GM21423 (cell line): Measurements from ENCODE around the gene FLCN.
A peak's percentile ranks its signal among the peaks of the same experiment; 100 is the strongest.
"Not testable (repeated sequence)": the region's sequence is repeated elsewhere in the genome, so short reads cannot be mapped to it uniquely, and the experiment has no call there.

Experiments
- ATAC-seq: cut with Tn5 transposase; IDR thresholded peaks from one replicate; pipeline ENCODE4 v1.9.1; 2021; ENCODE audit warnings: mild to moderate bottlenecking, moderate library complexity; ENCODE audit not compliant: unreplicated experiment

The FLCN gene, protein sequence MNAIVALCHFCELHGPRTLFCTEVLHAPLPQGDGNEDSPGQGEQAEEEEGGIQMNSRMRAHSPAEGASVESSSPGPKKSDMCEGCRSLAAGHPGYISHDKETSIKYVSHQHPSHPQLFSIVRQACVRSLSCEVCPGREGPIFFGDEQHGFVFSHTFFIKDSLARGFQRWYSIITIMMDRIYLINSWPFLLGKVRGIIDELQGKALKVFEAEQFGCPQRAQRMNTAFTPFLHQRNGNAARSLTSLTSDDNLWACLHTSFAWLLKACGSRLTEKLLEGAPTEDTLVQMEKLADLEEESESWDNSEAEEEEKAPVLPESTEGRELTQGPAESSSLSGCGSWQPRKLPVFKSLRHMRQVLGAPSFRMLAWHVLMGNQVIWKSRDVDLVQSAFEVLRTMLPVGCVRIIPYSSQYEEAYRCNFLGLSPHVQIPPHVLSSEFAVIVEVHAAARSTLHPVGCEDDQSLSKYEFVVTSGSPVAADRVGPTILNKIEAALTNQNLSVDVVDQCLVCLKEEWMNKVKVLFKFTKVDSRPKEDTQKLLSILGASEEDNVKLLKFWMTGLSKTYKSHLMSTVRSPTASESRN

DNA sequence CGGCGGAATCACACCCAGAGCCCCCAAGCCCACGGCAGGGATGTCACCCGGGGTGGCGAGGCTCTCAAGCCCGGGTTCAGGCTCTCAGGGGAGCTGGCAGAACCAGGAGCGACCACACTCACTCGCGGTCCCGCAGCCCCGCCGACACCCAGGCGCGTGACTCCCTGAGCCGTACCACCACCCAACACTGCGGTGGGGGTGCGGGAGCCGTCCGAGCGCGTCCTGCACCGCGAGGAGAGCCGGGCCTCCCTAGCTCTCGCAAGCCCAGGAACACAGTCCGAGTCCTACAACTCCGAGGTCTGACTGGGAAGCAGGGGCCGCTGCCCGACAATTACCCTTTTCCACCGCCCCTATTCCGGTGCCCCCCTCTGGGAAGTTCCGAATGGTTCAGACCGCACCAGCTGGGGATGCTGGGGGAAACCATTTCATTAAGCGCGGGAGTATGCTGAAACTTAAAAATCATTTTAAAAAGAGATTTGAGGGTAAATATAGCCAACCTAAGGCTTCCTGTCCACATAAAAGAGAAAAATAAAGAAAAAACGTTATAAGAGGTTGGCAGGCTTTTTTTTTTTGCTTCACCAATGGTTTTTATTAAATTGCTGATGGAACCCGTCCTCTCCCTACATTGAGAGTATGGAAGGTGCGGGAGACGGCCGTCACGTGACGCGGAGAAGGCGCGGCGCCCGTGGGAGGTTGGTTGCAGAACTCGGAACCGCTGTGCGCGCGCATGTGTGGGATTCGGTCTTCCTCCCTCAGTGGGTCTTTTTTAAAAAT, at the start of gene FLCN:
Gene FLCN (minus strand): TSS at position 143 of the 774 bp plus-strand sequence. CDS start 9,031 bp downstream, outside the sequence.
- ATAC-seq, result peak; percentile 86

DNA sequence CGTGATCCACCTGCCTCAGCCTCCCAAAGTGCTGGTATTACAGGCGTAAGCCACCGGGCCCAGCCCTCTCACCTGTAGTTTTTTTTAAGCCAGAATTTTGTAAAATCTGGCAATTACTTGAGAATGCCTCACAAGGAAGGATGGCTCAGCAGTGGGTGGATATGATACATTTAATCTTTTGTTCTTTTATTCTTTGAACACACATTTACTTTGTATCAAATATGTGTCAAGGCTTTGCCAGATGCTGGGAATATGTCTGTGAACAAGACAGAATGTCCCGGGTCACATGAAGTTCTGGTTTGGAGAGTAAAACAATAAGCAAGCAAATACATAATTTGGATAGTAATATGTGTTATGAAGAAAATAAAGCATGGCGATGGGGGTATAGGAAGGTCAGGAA, 49.0 kb upstream of the FLCN start:
- no peak for ATAC-seq

GRCh38 chr17:17280613-17281549, 43.9 kb upstream of the FLCN start, which contains the start of gene COPS3:
Gene COPS3 (minus strand): TSS chr17:17281246. CDS start chr17:17281186, 60 bp downstream.
- ATAC-seq, result peak; percentile 86

DNA sequence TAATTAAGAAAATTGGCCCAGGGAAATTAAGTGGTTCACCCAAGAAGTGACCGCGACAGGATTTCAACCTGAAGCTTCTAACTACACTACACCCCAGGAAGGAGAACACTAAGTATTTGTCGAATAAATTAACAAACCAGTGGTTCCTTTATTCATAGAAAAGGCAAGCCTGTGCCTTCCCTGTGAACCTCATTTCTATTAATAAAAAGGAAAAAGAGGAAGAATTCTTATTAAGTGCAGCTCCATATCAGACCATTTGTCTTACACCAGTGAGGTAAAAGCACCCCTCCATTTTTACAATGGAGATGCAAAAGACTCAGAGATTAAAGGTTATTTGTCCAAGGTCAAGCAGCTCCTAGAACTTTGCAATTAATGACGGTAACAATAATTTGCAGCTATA, 42.3 kb upstream of the FLCN start:
- ATAC-seq, result no peak

- ATAC-seq, result not testable (repeated sequence)
These were observed 40.5 kb upstream of the FLCN start for GRCh38 chr17:17277431-17277830.

DNA sequence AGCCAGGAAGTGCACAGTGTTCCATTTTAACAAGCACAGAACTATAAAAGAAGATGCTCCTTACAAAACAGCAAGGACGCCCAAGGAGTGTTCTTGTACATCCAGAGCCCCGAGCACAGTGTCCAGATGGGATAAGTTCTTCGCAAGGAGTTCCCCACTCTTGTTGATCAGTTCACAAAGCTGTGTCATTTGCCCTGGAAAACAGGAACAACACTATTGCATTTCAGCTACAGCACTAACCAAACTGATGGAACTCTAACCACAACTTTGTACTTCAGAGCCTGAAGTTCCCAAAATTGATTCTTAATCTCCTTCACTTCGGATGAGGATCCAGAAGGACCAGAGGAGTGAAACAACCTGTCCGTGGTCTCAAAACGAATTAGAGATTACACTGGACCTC, 39.0 kb upstream of the FLCN start:
- no peak for ATAC-seq

DNA sequence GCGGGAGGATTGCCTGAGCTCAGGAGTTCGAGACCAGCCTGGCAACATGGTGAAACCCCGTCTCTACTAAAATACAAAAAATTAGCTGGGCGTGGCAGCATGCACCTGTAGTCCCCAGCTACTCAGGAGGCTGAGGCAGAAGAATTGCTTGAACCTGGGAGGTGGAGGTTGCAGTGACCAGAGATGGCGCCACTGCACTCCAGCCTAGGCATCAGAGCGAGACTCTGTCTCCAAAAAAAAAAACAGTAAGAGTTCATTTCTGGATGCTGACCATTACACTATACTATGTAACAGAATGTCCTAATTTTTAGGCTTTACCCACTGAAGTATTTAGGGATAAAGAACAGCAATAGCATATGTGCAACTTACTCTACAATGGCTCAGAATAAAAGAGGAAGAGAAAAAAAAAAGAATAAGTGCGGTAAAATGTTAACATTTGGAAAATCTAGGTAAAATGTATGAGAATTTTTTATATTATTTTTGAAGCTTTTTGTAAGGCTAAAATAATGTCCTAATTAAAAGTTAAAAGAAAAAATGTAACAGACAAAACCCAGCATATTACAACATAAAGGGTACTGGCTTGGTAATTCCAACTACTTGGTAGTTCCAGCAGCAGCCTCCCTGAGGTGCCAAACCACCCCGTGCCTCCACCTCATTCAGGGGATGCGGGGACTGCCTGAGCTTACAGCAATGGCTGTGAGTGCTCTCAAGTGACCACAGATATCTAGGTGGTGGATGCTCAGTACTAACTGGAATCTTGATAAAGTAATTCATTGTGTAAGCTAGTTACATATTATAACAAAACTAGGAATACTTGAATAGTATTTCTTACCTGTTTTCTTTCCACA, 33.2 kb upstream of the FLCN start:
- ATAC-seq, result no peak

DNA sequence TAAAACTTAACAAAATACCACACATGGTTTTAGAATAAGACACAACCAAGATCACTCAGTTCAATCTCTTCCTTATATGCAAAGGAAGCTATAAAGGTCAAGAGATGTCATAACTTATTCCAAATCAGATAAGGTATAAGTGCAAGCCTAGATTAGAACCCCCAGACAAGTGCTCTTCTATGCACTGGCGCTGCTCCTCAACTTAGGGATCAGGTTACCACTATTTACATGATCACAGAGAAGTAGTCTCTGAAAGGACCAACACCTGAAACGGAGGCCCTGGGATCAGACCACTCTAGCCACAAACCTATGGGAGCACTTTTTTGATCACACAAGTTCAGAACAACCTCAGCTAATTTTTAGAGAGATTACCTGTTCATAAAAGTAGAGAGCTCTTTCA, 27.5 kb upstream of the FLCN start:
- no peak for ATAC-seq

- ATAC-seq, result no peak
These were observed 22.0 kb upstream of the FLCN start for GRCh38 chr17:17258998-17259397.

- no peak for ATAC-seq
These were observed 21.0 kb upstream of the FLCN start for GRCh38 chr17:17258011-17258410.

DNA sequence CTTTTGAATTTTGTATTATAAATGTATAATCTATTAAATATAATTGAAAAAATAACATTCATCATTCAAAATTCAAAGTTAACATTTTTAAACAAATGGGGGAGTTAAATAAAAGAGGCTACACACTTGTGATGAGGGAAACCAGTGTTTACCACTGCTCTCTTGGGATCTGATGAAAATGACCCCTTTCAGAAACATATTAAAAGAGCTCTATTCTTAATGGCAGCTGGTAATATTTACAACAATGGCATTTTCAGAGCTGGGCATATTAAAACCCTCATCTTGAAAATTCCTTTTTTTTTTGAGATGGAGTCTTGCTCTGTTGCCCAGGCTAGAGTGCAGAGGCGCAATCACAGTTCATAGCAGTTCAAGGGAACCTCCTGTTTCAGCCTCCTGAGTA, 19.3 kb upstream of the FLCN start:
- ATAC-seq, result no peak

DNA sequence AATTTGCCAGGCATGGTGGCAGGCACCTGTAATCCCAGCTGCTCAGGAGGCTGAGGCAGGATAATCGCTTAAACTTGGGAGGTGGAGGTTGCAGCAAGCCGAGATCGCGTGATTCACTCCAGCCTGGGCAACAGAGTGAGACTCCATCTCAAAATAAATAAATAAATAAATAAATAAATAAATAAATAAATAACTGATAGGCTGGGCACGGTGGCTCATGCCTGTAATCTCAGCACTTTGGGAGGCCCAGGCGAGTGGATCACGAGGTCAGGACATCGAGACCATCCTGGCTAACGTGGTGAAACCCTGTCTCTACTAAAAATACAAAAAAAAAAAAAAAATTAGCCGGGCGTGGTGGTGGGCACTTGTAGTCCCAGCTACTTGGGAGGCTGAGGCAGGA, 18.7 kb upstream of the FLCN start:
- not testable (repeated sequence) for ATAC-seq

- no peak for ATAC-seq
These were observed 17.1 kb upstream of the FLCN start for GRCh38 chr17:17254036-17254435.

DNA sequence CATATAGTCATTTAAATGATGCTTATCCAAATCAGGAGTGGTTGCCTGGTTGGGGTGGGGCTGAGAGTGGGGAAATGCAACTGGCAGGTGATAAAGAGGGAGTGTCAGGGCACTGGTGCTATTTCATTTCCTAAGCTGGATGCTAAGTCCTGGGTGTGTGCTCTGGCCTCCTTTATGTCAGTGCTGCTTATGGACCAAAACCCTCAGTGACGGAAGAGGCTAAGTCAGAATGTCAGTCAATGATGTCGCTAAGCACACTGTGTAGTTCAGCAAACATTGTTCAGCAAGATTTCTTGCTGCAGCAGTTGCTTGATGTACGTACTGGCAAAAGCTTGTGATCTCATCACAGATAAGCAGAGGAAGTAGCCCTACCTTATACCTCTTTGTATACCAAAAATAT, 16.4 kb upstream of the FLCN start:
- ATAC-seq, result no peak

DNA sequence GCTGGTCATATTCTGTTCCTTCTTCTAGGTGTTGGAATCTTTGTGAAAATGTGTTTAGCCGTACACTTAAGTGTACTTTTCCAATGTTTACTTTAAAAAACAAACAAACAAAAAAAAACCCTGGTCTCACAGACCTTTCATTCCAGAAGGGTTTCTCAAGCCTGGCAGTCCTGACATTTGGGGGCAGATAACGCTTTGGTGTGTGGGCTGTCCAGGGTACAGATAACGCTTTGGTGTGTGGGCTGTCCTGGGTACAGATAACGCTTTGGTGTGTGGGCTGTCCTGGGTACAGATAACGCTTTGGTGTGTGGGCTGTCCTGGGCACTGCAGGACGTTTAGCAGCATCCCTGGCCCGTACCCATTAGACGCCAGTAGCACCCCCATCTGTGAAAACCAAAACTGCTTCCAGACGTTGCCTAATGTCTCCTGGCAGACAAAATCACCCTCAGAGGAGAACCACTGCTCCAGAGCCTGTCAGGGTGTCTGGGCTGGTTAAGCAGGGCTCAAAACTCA, 15.2 kb upstream of the FLCN start:
- ATAC-seq, result no peak

GRCh38 chr17:17246879-17247278, 9.9 kb upstream of the FLCN start:
- ATAC-seq, result no peak

- no peak for ATAC-seq
These were observed 6.2 kb upstream of the FLCN start for GRCh38 chr17:17243163-17243562.

- no peak for ATAC-seq
These were observed 5.3 kb upstream of the FLCN start for GRCh38 chr17:17242246-17242645.

GRCh38 chr17:17241656-17242055, 4.7 kb upstream of the FLCN start:
- no peak for ATAC-seq
